Natural killer cell (primary cell): Measurements from ENCODE around the gene EGFR. TPM values are rescaled to one million over a fixed set of nuclear protein-coding genes. Genes with fewer than 3 reads are reported as not detected.

Experiments used
- ATAC-seq, 3 donors: fragments of 150-1000 bp in 2 of 3; fragments of 200-7000 bp in 1 of 3; cut with Tn5 transposase; 1 replicate in 1 of 3; 2 replicates in 2 of 3; pipeline ENCODE4 v1.10.0; 2021; ENCODE audit warnings: mild to moderate bottlenecking in 2 of 3, moderate library complexity in 2 of 3
- DNase-seq, 2 donors: peaks; one replicate each; pipeline versions ENCODE4 v3.0.0 to v3.0.0-alpha.2; 2013 to 2021; ENCODE audit warnings: mixed read lengths in 1 of 2
- H3K27ac ChIP-seq: one replicate; pipeline ENCODE4 v1.5.1; 2013; ENCODE audit warnings: mild to moderate bottlenecking, low read length
- H3K27me3 ChIP-seq: one replicate; pipeline ENCODE4 v1.6.1; 2013; ENCODE audit warnings: low read length; ENCODE audit not compliant: control insufficient read depth, insufficient read depth
- H3K36me3 ChIP-seq: one replicate; pipeline ENCODE4 v1.6.1; 2013; ENCODE audit warnings: low read length; ENCODE audit not compliant: control insufficient read depth, insufficient read depth
- H3K4me1 ChIP-seq: one replicate; pipeline ENCODE4 v1.6.1; 2013; ENCODE audit warnings: low read length; ENCODE audit not compliant: control insufficient read depth, insufficient read depth
- H3K4me3 ChIP-seq: one replicate; pipeline ENCODE4 v1.5.1; 2013; ENCODE audit warnings: low read length
- H3K9me3 ChIP-seq: one replicate; pipeline ENCODE4 v1.6.1; 2013; ENCODE audit warnings: low read length; ENCODE audit not compliant: control insufficient read depth, insufficient read depth
- H3K27ac Mint-ChIP-seq, 2 donors: one replicate each; pipeline ENCODE4 v1.8.0; 2022; ENCODE audit warnings: mild to moderate bottlenecking in 2 of 2, mixed read lengths in 2 of 2, moderate library complexity in 1 of 2
- H3K27me3 Mint-ChIP-seq, 2 donors: one replicate each; pipeline ENCODE4 v1.8.0; 2022; ENCODE audit warnings: low read depth in 2 of 2, mixed read lengths in 2 of 2
- H3K36me3 Mint-ChIP-seq: one replicate; pipeline ENCODE4 v1.8.0; 2022; ENCODE audit warnings: mixed read lengths
- H3K4me1 Mint-ChIP-seq, 2 donors: one replicate each; pipeline ENCODE4 v1.8.0; 2022; ENCODE audit warnings: mixed read lengths in 2 of 2
- H3K4me3 Mint-ChIP-seq: one replicate; pipeline ENCODE4 v1.8.0; 2022; ENCODE audit warnings: mild to moderate bottlenecking, moderate library complexity, mixed read lengths
- H3K9me3 Mint-ChIP-seq, 2 donors: one replicate each; pipeline ENCODE4 v1.8.0; 2022; ENCODE audit warnings: mixed read lengths in 2 of 2
- CTCF ChIP-seq: fragments of 200-600 bp; IDR thresholded peaks from one replicate; pipeline ENCODE4 v1.8.0; 2022; ENCODE audit warnings: antibody characterized with exemption
- WGBS: methylation state at CpG from one replicate; pipeline ENCODE4 v1.1.7; 2013; ENCODE audit warnings: missing lambda C conversion rate; ENCODE audit not compliant: insufficient coverage; 5-methylcytosine and 5-hydroxymethylcytosine counted together
- intact Hi-C: fragments of 100-400 bp; cut with micrococcal nuclease; formaldehyde crosslinking; loops from one replicate; pipeline ENCODE4 v1.14.2; 2022
- total RNA-seq, 4 donors: library from RNA; stranded (reverse); fragments of 120-200 nt in 1 of 4; gene quantifications; one replicate each; pipeline versions ENCODE4 v1.2.3 to v1.2.4, GENCODE V29; 2013 to 2022

The EGFR gene
- total RNA-seq, 3 donors from 2014 or later (not counting 1 experiment from before 2014, with no cell fraction given) = not detected

GRCh38 chr7:55161154-55161687 lies 142.4 kb downstream of the EGFR start:
- peaks cover 0 to under 1% of the 10 kb centered on the region in 2 donors for H3K4me1 Mint-ChIP-seq
- Histone ChIP-seq H3K36me3 (no peaks in the 10 kb centered on the region), H3K9me3 (no peaks in the 10 kb centered on the region), H3K27me3 (no peaks in the 10 kb centered on the region), H3K27ac (no peak overlapping the region), H3K4me1 (no peaks in the 10 kb centered on the region), H3K4me3 (no peak overlapping the region)
- TF ChIP-seq CTCF = no peak
- H3K9me3 Mint-ChIP-seq = peaks cover 0 to under 1% of the 10 kb centered on the region in 2 donors
- H3K27me3 Mint-ChIP-seq = peaks cover 2 to 5% of the 10 kb centered on the region in 2 donors
- ATAC-seq (peak in 1 of 3 donors; percentile 35), DNase-seq (no peak)
- no peaks in the 10 kb centered on the region for H3K36me3 Mint-ChIP-seq
- intact Hi-C loops = no loop called here
- H3K27ac Mint-ChIP-seq = no peak overlapping the region
- H3K4me3 Mint-ChIP-seq = no peak overlapping the region
- WGBS = 94% methylated on average over 16 of the region's 16 CpGs

- no peaks in the 10 kb centered on the region for H3K36me3 ChIP-seq
- no peak for TF ChIP-seq CTCF
- H3K4me3 ChIP-seq = no peak overlapping the region
- ATAC-seq (no peak), DNase-seq (no peak)
- H3K9me3 Mint-ChIP-seq = peaks cover 6 to 7% of the 10 kb centered on the region in 2 donors
- intact Hi-C loops = no loop called here
- H3K9me3 ChIP-seq = peaks cover 7% of the 10 kb centered on the region
- no peak overlapping the region for H3K27ac Mint-ChIP-seq
- H3K4me3 Mint-ChIP-seq = no peak overlapping the region
- 80% methylated on average over 3 of the region's 3 CpGs for WGBS
- peaks cover 0 to under 1% of the 10 kb centered on the region in 2 donors for H3K27me3 Mint-ChIP-seq
- no peaks in the 10 kb centered on the region for H3K36me3 Mint-ChIP-seq
- H3K4me1 Mint-ChIP-seq = peaks cover 0 to 11% of the 10 kb centered on the region in 2 donors
- no peaks in the 10 kb centered on the region for H3K27me3 ChIP-seq
- H3K27ac ChIP-seq = no peak overlapping the region
- no peaks in the 10 kb centered on the region for H3K4me1 ChIP-seq
Observed at GRCh38 chr7:55162476-55162875, 143.7 kb downstream of the EGFR start.

GRCh38 chr7:55163733-55164132 lies 144.9 kb downstream of the EGFR start:
- no peak overlapping the region for H3K27ac ChIP-seq
- peaks cover 9% of the 10 kb centered on the region for H3K9me3 ChIP-seq
- Mint-ChIP-seq H3K27me3 (no peaks in the 10 kb centered on the region), H3K4me1 (peaks cover 0 to 14% of the 10 kb centered on the region in 2 donors), H3K4me3 (no peak overlapping the region), H3K9me3 (peaks cover 8 to 9% of the 10 kb centered on the region in 2 donors), H3K27ac (no peak overlapping the region), H3K36me3 (no peaks in the 10 kb centered on the region)
- no peaks in the 10 kb centered on the region for H3K36me3 ChIP-seq
- DNase-seq (no peak), ATAC-seq (no peak)
- WGBS = 88% methylated on average over 11 of the region's 11 CpGs
- no peaks in the 10 kb centered on the region for H3K4me1 ChIP-seq
- intact Hi-C loops = no loop called here
- no peak overlapping the region for H3K4me3 ChIP-seq
- no peaks in the 10 kb centered on the region for H3K27me3 ChIP-seq
- no peak for TF ChIP-seq CTCF

GRCh38 chr7:55164527-55164926 lies 145.7 kb downstream of the EGFR start:
- no peak for ATAC-seq
- Mint-ChIP-seq H3K27ac (no peak overlapping the region), H3K36me3 (no peaks in the 10 kb centered on the region), H3K27me3 (no peaks in the 10 kb centered on the region), H3K4me1 (peaks cover 0 to 14% of the 10 kb centered on the region in 2 donors), H3K9me3 (peaks cover 8 to 9% of the 10 kb centered on the region in 2 donors), H3K4me3 (no peak overlapping the region)
- DNase-seq = no peak
- H3K27me3 ChIP-seq = no peaks in the 10 kb centered on the region
- intact Hi-C loops = no loop called here
- no peak for TF ChIP-seq CTCF
- no peaks in the 10 kb centered on the region for H3K4me1 ChIP-seq
- WGBS = 93% methylated on average over 2 of the region's 2 CpGs
- no peak overlapping the region for H3K27ac ChIP-seq
- no peaks in the 10 kb centered on the region for H3K36me3 ChIP-seq
- H3K4me3 ChIP-seq = no peak overlapping the region
- H3K9me3 ChIP-seq = peaks cover 9% of the 10 kb centered on the region
